Measurements from ENCODE around the gene KIAA1755.
A peak's percentile ranks its signal among the peaks of the same experiment; 100 is the strongest.

KIAA1755 gene, protein sequence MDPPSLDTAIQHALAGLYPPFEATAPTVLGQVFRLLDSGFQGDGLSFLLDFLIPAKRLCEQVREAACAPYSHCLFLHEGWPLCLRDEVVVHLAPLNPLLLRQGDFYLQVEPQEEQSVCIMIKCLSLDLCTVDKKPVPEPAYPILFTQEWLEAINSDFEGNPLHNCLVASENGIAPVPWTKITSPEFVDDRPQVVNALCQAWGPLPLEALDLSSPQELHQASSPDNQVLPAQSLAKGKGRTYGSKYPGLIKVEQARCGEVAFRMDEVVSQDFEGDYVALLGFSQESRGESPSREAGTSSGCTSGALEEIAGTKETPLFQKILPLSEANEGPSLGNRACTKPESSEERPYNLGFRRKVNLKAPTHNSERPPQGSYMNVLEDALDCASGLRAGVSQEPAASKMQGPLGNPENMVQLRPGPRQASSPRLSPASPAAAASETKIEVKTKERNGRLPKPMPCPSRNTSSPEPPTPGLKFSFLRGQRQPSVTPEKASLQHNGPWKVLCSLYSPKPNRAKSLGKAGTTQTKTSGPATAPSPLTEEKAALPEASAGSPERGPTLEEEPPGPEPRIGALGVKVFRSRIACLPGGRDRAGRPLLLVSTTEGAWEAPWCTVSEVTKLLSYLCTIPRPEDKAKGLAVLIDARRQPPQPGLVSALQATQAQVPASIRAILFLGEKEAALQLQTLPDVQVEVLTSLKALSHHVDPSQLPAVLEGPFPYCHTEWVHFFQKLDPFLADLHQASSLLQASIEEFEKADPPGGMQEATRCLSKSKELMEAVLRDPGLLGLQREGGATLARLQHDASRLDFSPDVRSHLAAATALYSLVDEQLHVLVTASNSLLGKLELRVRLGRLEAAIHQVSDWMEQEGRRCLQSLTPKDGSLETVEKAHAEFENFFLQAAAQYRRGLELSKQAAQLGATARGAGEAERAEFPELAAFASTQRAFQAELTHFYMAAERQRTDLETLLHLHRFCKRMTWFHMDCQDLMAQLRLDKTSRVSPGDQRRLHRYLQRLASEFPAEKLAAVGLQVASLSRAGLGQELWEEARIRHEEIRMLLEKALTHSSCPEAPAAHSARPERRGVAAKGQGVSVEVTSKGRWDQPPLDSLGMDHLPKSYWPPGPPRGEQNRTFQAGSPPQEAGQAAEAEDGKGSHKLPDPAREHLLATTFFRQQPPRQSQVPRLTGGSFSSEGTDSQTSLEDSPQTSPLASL

DNA sequence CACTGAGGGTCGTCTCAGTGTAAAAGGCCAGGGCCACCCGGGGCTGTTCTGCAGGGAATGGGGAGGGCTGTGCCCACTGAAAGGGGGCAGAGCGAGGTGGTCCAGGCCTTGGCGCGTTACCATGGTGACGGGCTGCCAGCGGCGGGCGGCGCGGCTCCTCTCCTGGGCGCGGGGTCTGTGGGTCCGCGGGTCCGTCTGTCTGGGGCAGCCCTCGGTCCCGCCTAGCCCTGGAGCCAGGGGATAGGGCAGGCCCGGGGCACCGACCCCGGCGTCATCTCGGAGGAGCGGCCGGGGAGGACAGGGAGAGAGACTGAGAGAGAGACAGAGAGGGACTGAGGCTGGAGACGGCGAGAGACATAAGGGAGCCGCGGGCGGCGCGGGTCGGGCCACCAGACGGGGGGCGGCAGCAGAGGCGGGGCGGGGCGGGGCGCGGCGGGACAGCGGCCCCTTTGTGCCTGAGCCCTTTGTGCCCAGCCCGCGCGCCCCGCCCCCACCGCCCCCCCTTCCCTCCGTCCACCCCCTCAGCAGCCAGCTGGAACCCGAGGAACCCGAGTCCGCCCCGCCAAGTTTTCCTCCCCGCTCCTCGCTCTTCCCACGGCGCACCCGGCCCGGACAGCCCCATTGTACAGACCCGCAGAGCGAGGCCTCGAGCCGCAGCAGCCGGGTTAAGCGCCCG, at the start of gene KIAA1755:
Gene KIAA1755, minus strand, starts transcription at position 358 of the 676 bp plus-strand sequence. Its CDS starts 235 bp downstream, at position 123.
- DNase-seq (ENCODE audit: low read depth in 1 of 2, low spot score in 1 of 2): no peak

DNA sequence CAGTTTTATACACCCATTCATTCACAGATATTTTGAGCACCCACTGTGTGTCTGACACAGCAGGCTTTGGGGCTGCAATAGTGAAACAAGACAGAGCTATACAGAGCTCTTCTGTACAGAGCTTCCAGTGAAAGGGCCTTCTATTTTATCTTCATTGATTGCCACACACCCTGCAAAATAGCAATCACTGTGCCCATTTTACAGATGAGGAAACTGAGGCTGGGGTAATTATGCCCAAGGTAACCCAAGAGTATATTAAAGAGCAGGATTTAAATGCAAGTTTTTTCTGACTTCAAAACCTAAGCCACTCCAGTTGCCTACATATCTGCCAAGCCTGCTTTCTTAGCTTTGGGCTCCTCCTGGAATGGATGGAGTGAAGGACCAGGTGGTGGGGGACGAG, 47.9 kb upstream of the KIAA1755 start:
- no peak for DNase-seq (ENCODE audit: low read depth in 1 of 2, low spot score in 1 of 2)

DNA sequence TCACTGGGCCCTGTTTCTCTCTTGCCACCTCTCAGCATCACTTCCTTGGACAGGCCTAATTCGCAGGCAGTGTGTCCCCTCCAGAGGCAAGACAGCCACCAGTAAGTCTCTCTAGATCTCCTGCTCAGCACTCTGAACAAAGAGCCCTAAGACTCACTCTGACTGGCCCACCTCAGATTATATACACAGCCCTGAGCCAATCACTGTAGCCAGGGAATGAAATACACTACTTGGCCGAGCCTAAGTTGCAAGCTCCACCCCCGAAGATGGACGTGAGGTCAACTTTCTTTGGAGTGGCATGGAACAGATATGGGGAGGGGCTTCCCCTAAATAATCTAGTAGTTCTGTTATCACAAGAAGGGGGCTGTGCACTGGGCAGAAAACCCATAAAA, 47.5 kb upstream of the KIAA1755 start:
- DNase-seq (ENCODE audit: low read depth in 1 of 2, low spot score in 1 of 2): no peak

DNA sequence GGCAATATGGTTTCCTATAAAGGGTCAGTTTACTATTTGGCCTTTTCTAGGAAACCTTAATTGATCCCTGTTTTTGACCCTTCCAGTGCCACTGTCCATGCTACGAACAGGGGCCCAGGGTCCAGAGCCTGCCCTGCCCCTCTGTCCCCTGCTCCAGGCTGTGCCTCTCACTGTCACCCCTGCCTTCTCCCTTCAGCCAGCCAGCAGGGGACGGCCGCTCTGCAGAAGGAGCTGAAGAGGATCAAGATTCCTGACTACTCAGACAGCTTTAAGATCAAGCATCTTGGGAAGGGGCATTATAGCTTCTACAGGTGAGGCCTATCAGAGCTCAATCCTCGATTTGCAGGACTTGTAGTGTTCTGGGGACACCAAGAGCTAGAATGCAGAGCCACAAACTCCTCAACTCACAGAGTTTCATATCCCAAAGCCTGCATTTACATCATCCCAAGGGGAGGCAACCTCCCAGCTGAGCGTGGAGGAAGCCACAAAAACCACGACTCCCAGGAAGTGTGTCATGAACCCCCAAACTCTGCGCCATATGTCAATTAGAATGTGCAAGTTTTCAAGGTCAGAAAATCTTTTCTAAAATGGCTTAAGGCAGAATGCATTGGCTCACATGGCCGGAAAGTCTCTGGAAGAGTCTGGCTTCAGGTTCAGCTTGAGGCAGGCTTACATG, 47.0 kb upstream of the KIAA1755 start:
- no peak for DNase-seq (ENCODE audit: low read depth in 1 of 2, low spot score in 1 of 2)

DNA sequence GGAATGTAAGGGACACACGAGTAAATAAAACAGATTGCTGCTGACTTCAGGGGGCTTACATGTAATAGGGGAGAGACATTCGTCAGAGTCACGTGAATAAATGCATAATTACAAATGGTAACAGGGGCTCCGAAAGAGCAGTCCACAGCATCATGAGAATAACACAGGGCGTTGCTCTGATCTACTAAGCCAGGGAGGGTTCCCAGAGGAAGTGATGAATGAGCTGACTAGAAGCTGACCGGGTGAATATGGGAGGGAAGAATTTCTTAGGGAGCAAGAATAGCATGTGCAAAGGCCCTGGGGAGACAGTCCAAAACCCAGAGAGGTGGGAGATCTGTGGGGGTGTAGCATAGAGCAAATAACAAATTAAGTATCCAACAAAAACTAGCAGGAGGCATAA, 45.8 kb upstream of the KIAA1755 start:
- DNase-seq (ENCODE audit: low read depth in 1 of 2, low spot score in 1 of 2): no peak

DNA sequence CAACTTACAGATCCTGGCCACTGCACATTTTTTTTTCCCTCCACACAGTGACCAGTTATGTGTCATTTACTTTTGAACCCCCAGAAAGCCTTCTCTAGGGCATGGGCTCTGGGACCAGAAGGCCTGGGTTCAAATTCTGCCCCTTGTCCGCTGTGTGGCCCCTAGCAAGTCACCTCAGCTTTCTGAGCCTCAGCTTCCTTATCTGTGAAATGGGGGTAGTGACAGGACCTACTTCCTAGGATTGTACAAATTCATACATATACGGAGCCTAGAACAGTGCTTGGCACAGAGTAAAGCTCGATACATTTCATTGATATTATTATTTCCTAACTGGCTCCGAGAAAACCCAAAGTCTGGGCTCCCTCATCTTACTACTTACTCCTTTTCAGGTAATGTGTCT, 45.0 kb upstream of the KIAA1755 start:
- no peak for DNase-seq (ENCODE audit: low read depth in 1 of 2, low spot score in 1 of 2)

DNA sequence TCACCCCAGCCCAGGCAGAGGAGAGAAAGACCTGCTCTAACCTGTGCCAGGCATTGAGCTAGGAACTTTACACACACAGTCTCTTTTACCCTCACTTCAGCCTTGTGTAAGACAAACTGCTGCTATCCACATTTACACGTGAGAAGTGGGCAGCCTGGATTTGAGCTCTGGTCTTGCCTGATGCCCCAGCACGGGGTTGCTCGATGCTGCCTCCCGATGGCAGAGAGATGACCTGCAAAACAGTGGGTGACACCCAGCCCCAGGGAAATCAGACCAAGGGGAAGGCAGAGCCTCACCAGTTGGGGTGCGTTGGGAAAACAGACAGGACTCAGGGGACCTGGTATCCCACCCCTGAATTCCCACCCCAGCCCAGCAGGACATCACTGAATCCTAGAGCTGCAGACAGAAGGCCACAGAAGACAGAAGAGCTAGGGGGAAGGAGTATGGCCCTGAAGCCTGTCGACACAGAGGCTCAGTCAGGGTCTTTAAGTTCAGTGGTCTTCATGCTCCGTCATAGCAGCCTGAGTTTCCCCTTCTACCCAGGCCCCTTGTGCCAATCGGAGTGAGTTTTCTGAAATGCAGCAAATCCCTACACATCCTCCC, 44.4 kb upstream of the KIAA1755 start:
- DNase-seq (ENCODE audit: low read depth in 1 of 2, low spot score in 1 of 2): peak in 1 of 2 donors; percentile 3

DNA sequence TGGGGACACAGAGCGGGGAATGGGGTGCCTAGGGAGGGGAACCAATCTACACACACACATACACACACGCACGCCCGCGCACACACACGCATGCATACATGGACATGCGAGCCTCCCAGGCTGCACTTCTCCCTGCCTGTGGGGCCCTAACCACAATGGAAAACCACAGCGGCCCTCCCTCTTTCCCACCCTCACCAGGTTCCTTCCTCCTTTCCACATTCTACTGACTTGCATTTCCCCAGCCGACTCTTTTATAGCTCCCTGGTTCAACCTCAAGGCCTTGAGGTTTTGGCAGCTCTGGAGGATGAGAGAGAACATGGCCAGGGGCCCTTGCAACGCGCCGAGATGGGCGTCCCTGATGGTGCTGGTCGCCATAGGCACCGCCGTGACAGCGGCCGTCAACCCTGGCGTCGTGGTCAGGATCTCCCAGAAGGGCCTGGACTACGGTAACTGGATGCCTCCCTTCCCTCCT, 43.4 kb upstream of the KIAA1755 start, which contains the start of gene BPI:
Gene BPI, plus strand, starts transcription at position 249 of the 472 bp plus-strand sequence. Its CDS starts 68 bp downstream, at position 317.
- DNase-seq (ENCODE audit: low read depth in 1 of 2, low spot score in 1 of 2): no peak

DNA sequence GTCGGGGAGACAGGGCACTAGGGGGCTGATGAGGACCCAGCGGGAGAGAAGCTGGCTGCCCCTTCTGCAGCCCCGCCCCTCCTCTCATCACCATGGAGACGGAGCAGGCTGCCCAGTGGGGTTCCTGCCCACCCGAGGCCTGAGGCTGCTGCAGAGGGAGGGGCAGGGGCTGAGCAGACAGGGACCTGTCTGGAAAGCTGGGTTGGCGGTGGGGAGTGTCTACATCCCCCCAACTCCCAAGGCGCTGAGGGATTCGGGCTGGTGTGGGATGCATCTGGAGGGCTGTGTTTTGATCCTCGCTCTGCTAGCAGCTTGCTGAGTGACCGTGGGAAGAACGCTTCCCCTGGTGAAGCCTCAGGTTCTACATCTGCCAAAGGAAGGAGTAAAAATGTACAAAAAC, 42.3 kb upstream of the KIAA1755 start:
- DNase-seq (ENCODE audit: low read depth in 1 of 2, low spot score in 1 of 2): no peak

DNA sequence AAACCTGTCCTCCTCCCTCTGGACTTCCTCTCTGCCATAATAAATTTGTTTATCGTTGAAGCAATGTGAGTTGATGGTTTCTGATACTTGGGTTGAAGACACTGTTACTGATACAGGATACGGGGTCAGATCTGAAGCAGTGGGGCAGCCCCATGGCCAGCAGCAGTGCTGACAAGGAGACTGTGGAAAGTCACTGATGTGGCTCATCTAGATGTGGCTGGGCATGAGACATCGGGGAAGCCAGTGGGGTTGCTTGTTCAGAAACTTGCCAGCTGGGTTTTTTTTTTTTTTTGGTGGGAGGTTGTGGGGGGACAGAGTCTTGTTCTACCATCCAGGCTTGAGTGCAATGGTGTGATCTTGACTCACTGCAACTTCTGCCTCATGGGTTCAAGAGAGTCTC, 40.8 kb upstream of the KIAA1755 start:
- DNase-seq (ENCODE audit: low read depth in 1 of 2, low spot score in 1 of 2): no peak

DNA sequence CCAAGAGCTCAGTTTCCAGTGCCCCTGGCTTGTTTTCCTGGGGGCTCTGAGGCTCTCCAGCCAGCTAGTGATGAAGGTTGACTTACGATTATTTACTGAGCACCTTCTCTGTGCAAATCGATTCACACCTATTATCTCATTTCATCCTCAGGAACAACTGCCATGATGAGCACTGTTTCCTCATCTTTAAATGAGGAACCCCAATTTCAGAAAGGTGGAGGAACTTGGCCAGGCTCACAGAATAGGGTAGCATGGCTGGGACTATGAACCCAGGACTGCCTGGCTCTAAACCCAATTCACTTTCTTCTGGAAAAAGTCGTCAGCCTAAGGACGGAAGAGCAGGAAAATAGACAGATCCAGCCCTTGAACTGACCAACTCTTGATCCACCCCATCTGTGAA, 39.9 kb upstream of the KIAA1755 start:
- DNase-seq (ENCODE audit: low read depth in 1 of 2, low spot score in 1 of 2): no peak

DNA sequence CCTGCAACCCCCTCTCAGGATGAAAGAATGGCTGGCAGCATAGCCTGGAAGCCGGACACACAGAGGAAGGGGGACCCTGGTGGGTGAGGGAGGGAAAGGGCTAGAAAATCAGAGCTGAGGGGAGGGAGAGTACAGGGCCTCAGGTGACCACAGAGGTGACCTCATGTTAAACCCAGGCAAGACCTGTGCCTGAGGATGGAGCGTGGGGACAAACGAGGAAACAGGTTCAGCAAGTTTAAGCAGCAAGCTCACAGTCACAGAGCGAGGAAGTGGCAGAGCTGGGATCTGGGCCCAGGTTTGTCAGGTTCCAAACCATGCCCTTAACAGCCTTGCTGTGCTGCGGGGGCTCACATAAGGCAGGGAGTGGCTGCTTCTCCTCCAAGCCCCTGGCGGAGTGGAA, 39.4 kb upstream of the KIAA1755 start:
- DNase-seq (ENCODE audit: low read depth in 1 of 2, low spot score in 1 of 2): no peak

DNA sequence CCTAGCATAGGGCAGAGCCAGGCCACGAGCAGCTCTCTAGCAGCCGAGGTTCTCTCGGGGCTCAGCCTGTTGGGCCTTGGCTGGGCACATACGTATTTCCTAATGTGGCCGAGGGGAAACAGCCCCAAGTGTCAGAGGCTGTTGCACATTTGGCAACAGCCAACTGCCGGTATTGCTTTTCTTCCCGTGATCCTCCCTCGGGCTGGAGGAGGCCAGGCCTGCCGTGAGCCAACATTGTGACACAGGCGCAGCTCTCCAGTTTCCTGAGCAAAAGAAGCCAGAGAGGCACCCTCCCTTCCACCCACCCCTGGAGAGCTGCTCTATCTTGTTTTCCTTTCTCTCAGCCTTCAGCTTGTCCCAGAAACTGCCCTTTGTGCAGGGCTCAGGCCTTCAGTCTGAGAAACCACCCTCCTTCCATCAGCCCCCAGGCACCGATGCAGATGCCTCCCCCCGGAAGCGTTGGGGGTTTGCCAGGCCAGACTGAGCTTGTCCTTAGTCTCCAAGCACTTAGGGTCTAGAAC, 38.3 kb upstream of the KIAA1755 start:
- DNase-seq (ENCODE audit: low read depth in 1 of 2, low spot score in 1 of 2): no peak

DNA sequence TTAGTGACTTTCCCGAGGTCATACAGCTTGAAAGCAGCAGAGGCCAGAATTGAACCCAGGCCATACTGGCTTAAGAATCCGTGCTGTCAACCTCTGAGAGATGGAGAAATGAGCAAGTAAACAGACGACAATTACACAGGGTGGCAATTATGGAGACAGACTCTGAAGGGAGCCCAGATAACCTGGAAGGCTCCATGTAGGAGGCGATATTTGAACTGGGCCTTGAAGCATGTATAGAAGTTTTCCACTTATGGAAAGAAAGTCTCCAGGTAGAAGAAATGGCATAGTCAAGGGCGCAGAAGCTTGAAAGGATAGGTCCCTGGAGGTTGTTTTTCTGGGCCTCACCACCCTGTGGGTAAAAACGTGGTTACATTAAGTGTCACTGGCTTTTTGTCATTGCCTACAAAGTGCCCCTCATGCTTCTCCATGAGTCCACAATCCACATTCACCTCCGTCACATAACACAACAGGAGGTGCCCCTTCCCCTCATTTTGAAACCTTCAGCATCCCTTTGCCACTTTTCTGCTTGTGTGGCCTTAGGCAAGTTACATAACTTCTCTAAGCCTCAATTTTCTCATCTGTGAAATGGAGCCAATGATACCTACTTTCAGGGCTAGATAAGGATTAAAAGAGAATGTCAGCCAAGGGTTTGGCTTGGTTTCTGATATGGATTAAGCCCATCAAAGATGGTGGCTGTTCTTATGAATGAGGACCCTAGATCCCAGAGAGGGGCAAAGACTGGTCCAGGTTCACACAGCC, 37.6 kb upstream of the KIAA1755 start:
- no peak for DNase-seq (ENCODE audit: low read depth in 1 of 2, low spot score in 1 of 2)

DNA sequence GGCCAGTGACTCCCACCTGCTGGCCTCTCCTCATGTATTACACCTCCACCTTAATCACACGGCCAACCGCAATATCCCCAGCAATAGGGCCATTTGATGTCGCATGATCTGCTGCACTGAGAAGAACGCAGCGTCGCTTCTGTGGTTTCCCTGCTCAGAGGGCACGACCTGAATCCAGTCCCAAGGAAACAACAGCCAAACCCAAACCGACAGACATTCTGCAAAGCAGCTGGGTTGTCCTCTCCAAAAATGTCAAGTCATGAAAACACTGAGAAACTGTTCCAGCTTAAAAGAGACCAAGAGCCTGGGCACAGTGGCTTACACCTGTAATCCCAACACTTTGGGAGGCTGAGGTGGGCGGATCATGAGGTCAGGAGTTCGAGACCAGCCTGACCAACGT, 35.9 kb upstream of the KIAA1755 start:
- DNase-seq (ENCODE audit: low read depth in 1 of 2, low spot score in 1 of 2): no peak

DNA sequence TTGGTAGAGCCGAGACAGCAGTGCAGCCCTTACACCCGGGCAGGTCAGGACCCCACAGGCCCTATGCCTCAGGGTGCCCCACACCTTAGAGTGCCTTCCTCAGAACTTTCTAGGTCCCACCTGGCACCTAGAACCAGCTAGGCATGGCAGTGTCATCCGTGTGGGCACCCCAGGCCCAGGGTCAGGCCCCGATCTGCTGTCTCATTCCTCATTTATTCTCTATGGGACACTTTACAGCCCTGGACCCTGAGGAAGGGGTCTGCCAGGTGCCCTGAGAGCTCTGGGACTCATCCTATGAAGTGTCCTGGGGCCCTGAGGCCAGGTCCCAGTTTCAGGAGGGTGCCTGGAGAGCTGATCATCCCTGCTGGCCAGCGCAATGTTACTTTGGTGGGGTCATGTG, 35.3 kb upstream of the KIAA1755 start:
- DNase-seq (ENCODE audit: low read depth in 1 of 2, low spot score in 1 of 2): no peak

DNA sequence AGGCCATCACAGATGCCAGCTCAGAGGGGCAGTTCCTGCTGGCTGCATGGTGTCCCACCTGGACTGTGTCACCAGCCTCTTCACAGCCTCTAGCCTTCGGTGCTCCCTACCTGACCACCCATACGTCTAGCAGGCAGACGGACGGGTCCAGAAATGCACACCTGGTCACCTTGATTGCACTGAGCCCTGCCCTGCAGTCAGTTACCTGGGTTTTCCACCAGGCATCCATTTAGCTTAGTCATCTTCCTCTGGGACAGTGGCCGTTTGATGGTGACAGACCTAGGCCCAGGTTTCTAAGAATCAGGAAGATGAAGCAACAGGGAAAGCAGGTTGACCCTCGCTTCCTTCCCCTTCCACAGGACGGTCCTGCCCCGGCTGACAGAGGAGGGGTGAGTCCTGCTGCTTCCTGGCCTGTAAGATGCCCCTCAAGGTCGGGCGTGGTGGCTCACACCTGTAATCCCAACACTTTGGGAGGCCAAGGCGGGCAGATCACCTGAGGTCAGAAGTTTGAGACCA, 33.6 kb upstream of the KIAA1755 start:
- no peak for DNase-seq (ENCODE audit: low read depth in 1 of 2, low spot score in 1 of 2)

DNA sequence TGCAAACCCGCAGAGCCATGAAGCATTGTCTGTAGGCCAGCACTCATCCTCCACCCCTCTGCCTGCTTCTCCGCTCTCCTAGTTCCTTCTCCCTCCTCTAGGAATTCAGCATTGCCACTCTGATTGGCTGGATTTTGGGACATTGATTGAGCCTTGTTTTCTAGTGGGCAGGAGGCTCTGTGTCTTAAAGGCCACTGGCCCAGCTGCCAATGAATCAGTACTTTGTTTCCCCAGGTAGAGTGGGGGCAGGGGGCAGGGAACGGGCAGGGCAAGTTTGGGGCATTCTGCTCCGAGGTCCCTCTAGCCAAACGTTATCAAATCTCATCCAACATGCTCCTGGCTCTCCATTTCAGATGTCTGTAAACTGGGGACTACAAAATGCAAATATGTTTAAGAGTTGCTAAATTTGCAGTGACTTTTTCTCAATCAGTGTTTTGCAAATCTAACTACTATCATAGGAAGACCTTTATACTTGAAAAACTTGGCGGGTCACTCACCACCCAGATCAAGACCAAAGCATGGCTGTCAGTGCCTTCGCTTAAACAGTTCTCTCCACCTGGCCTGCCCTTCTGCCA, 33.0 kb upstream of the KIAA1755 start:
- DNase-seq (ENCODE audit: low read depth in 1 of 2, low spot score in 1 of 2): no peak
